ENCODE measurements around the gene TOP3B.

The TOP3B gene

DNA sequence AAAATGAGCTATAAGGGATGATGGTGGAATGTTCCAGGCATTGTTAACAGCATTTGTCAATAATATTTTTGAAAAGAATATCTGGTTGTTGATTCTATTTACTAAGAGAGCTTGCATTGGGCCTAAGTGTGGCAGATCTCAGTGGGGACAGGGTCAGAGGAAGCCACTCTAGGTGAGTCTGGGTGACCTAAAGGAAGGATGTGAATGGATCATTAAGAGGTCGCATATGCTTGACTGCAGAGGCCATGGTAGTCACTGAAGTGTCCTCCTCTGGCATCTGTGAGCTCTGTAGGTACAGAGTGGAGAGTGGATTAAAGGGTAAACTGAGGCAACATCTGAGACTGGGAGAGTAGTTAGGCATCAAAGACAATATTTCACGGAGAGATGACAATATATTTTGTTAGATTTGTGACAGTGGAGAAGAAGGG, 37.9 kb upstream of the TOP3B start:
- no peak for TF ChIP-seq EP300 (IDR thresholded peaks at IDR 0.05; ENCODE audit: borderline replicate concordance)
- no peak for TF ChIP-seq CREB1 (IDR thresholded peaks at IDR 0.05; ENCODE audit: low read depth)
- TF ChIP-seq FOXM1 (IDR thresholded peaks at IDR 0.05; ENCODE audit: borderline replicate concordance, low read depth) = no peak
- no peak for TF ChIP-seq NFIC (IDR thresholded peaks at IDR 0.05)
- TF ChIP-seq, protein P1, sequence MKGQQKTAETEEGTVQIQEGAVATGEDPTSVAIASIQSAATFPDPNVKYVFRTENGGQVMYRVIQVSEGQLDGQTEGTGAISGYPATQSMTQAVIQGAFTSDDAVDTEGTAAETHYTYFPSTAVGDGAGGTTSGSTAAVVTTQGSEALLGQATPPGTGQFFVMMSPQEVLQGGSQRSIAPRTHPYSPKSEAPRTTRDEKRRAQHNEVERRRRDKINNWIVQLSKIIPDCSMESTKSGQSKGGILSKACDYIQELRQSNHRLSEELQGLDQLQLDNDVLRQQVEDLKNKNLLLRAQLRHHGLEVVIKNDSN (IDR thresholded peaks at IDR 0.05) = no peak
- no peak for TF ChIP-seq YY1 (IDR thresholded peaks at IDR 0.05; ENCODE audit: low read depth)
- TF ChIP-seq ZBTB7A (IDR thresholded peaks at IDR 0.05; ENCODE audit: low read depth) = no peak
- TF ChIP-seq TEAD4 (IDR thresholded peaks at IDR 0.05) = no peak
- TF ChIP-seq, protein P2, sequence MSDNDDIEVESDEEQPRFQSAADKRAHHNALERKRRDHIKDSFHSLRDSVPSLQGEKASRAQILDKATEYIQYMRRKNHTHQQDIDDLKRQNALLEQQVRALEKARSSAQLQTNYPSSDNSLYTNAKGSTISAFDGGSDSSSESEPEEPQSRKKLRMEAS (IDR thresholded peaks at IDR 0.05) = no peak
- TF ChIP-seq EGR1 (IDR thresholded peaks at IDR 0.05) = no peak
- no peak for TF ChIP-seq TAF1 (IDR thresholded peaks at IDR 0.05; ENCODE audit: low read depth)

DNA sequence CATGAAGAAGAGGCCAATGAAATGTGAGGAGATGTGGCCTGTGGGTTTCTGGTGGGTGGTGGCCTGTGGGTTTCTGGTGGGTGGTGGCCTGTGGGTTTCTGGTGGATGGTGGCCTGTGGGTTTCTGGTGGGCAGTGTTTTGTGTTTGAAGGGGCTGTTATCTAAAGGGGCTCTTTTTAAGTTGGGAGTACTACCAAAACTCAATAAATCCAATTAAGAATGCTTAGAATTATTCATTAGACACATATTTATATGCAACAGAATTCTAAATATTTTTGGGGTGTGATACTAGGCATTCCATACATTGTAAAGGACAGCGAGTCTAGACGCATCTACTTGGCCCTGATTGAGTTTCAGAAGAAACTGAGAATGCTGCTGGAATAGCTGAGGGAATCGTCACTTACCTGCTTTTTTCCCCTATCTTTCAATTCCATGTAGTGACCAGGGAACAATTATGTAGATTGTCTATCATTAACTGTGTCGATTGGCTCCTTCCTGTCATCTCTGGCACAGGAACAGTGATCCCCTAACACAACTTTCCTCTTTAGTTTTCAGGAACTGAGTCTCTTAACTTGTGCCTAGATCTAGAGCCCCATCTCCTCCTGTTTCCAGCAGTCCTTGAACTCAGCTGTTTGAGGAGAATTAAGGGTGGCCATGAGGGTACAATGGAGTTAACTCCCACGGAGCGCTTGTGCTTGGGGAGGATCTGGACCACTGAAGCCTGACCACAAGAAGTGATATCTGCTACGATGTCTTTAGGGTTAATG, 37.3 kb upstream of the TOP3B start:
- no peak for TF ChIP-seq TEAD4 (IDR thresholded peaks at IDR 0.05)
- no peak for TF ChIP-seq ZBTB7A (IDR thresholded peaks at IDR 0.05; ENCODE audit: low read depth)
- TF ChIP-seq, protein P3, sequence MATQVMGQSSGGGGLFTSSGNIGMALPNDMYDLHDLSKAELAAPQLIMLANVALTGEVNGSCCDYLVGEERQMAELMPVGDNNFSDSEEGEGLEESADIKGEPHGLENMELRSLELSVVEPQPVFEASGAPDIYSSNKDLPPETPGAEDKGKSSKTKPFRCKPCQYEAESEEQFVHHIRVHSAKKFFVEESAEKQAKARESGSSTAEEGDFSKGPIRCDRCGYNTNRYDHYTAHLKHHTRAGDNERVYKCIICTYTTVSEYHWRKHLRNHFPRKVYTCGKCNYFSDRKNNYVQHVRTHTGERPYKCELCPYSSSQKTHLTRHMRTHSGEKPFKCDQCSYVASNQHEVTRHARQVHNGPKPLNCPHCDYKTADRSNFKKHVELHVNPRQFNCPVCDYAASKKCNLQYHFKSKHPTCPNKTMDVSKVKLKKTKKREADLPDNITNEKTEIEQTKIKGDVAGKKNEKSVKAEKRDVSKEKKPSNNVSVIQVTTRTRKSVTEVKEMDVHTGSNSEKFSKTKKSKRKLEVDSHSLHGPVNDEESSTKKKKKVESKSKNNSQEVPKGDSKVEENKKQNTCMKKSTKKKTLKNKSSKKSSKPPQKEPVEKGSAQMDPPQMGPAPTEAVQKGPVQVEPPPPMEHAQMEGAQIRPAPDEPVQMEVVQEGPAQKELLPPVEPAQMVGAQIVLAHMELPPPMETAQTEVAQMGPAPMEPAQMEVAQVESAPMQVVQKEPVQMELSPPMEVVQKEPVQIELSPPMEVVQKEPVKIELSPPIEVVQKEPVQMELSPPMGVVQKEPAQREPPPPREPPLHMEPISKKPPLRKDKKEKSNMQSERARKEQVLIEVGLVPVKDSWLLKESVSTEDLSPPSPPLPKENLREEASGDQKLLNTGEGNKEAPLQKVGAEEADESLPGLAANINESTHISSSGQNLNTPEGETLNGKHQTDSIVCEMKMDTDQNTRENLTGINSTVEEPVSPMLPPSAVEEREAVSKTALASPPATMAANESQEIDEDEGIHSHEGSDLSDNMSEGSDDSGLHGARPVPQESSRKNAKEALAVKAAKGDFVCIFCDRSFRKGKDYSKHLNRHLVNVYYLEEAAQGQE (IDR thresholded peaks at IDR 0.05; ENCODE audit: low read depth) = no peak

DNA sequence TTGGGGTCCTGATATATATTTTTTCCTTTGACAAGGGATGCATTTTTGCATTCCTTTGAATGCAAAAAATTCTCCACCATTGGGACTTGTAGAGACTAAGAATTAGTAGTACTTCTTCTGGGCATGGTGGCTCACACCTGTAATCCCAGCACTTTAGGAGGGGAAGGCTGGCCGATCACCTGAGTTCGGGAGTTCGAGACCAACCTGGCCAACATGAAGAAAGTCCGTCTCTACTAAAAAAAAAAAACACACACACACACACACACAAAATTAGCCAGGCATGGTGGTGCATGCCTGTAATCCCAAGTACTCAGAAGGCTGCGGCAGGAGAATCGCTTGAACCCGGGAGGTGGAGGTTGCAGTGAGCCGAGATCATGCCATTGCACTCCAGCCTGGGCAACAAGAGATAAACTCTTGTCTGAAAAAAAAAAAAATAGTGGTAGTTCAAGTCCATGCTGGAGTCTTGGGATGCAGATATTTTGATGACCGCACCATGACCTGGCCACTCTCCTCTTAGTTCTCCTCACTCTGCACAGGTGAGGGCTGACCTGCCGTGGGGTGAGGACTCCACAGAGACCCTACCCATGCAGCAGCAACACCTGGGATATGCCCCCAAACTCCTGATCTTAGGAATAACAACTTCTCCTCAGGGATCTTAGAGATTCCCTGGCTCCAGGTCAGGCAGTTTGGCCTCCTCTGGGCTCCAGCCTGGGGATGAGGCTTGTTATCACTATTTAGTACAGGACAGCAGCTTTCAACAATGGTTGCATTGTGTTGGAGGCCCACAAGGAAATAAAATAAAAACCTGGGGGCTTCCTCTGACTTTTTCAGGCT, 36.5 kb upstream of the TOP3B start:
- TF ChIP-seq CEBPB (IDR thresholded peaks at IDR 0.05) (no peak), EGR1 (IDR thresholded peaks at IDR 0.05) (no peak), YY1 (IDR thresholded peaks at IDR 0.05; ENCODE audit: low read depth) (no peak), NFIC (IDR thresholded peaks at IDR 0.05) (no peak), TEAD4 (IDR thresholded peaks at IDR 0.05) (no peak), CREB1 (IDR thresholded peaks at IDR 0.05; ENCODE audit: low read depth) (no peak), FOXM1 (IDR thresholded peaks at IDR 0.05; ENCODE audit: borderline replicate concordance, low read depth) (no peak), RAD21 (IDR thresholded peaks at IDR 0.05; ENCODE audit: low read depth) (no peak), TAF1 (IDR thresholded peaks at IDR 0.05; ENCODE audit: low read depth) (no peak), EP300 (IDR thresholded peaks at IDR 0.05; ENCODE audit: borderline replicate concordance) (no peak), TCF12 (IDR thresholded peaks at IDR 0.05; ENCODE audit: low read depth) (no peak), ZBTB7A (IDR thresholded peaks at IDR 0.05; ENCODE audit: low read depth) (no peak)
- TF ChIP-seq, protein P3 (IDR thresholded peaks at IDR 0.05; ENCODE audit: low read depth) = no peak
- TF ChIP-seq, protein P1 (IDR thresholded peaks at IDR 0.05) = no peak
- TF ChIP-seq, protein P2 (IDR thresholded peaks at IDR 0.05) = no peak

DNA sequence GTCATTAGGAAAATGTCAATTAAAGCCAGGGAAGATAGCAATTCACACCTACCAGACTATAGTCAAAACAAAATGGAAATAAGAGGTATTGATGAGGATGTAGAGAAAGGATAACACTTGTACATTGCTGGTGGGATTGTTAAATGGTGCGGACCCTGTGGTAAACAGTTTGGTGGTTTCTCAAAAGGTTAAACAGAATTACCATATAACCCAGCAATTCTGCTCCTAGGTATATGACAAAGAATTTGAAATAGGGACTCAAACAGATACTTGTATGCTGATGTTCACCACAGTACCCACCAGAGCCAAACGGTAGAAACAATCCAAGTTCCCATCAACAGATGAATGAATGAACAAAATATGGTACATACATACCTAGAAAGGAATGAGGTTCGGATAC, 33.0 kb upstream of the TOP3B start:
- TF ChIP-seq FOXM1 (IDR thresholded peaks at IDR 0.05; ENCODE audit: borderline replicate concordance, low read depth) = no peak

DNA sequence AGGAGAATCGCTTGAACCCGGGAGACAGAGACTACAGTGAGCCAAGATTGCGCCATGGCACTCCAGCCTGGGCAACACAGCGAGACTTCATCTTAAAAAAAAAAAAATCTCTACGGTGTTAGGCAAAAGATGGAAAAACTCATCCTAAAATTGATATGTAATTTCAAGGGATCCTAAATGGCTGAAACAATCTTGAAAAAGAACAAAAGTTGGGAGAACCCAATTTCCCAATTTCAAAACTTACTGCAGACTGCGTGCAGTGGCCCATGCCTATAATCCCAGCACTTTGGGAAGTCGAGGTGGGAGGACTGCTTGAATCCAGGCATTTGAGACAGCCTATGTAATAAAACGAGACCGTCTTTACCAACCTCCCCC, 31.7 kb upstream of the TOP3B start:
- TF ChIP-seq, protein P3 (IDR thresholded peaks at IDR 0.05; ENCODE audit: low read depth) = no peak
- no peak for TF ChIP-seq TAF1 (IDR thresholded peaks at IDR 0.05; ENCODE audit: low read depth)
- no peak for TF ChIP-seq ZBTB7A (IDR thresholded peaks at IDR 0.05; ENCODE audit: low read depth)
- no peak for TF ChIP-seq EP300 (IDR thresholded peaks at IDR 0.05; ENCODE audit: borderline replicate concordance)
- TF ChIP-seq TCF12 (IDR thresholded peaks at IDR 0.05; ENCODE audit: low read depth) = no peak
- TF ChIP-seq, protein P1 (IDR thresholded peaks at IDR 0.05) = no peak
- no peak for TF ChIP-seq CEBPB (IDR thresholded peaks at IDR 0.05)
- TF ChIP-seq, protein P2 (IDR thresholded peaks at IDR 0.05) = no peak
- TF ChIP-seq RAD21 (IDR thresholded peaks at IDR 0.05; ENCODE audit: low read depth) = no peak
- TF ChIP-seq CREB1 (IDR thresholded peaks at IDR 0.05; ENCODE audit: low read depth) = no peak
- TF ChIP-seq NFIC (IDR thresholded peaks at IDR 0.05) = no peak
- no peak for TF ChIP-seq YY1 (IDR thresholded peaks at IDR 0.05; ENCODE audit: low read depth)
- no peak for TF ChIP-seq TEAD4 (IDR thresholded peaks at IDR 0.05)
- no peak for TF ChIP-seq FOXM1 (IDR thresholded peaks at IDR 0.05; ENCODE audit: borderline replicate concordance, low read depth)
- no peak for TF ChIP-seq EGR1 (IDR thresholded peaks at IDR 0.05)

Measured in Ishikawa (cell line).